Activated CD8-positive, alpha-beta T cell treated with anti-CD3 and anti-CD28 coated beads for 36 hours (primary cell): ENCODE measurements around the gene PRSS16. TPM values are rescaled to one million over a fixed set of nuclear protein-coding genes. Genes with fewer than 3 reads are reported as not detected.

Source experiments
- ATAC-seq: fragments of 200-7000 bp; cut with Tn5 transposase; one replicate; pipeline ENCODE4 v1.10.0; 2021; ENCODE audit warnings: mild to moderate bottlenecking, moderate library complexity
- CTCF ChIA-PET: fragments of 350-600 bp; sonication (Branson Sonifier 250); formaldehyde crosslinking; loops from one replicate; lab custom pipeline; 2021; ENCODE audit warnings: antibody characterized with exemption; lab: Charles Lee
- POLR2A ChIA-PET: fragments of 350-600 bp; sonication (Branson Sonifier 250); formaldehyde crosslinking; loops from one replicate; lab custom pipeline; 2021; ENCODE audit warnings: antibody characterized with exemption; lab: Charles Lee
- DNase-seq: peaks from one replicate; pipeline ENCODE4 v3.0.0-alpha.2; 2020
- H3K27ac Mint-ChIP-seq: one replicate; pipeline ENCODE4 v1.8.0; 2021; ENCODE audit warnings: mild to moderate bottlenecking, mixed read lengths
- H3K27me3 Mint-ChIP-seq: one replicate; pipeline ENCODE4 v1.8.0; 2021; ENCODE audit warnings: mixed read lengths
- H3K36me3 Mint-ChIP-seq: one replicate; pipeline ENCODE4 v1.8.0; 2021; ENCODE audit warnings: low read depth, mixed read lengths
- H3K4me1 Mint-ChIP-seq: one replicate; pipeline ENCODE4 v1.8.0; 2021; ENCODE audit warnings: low read depth, mixed read lengths
- H3K4me3 Mint-ChIP-seq: one replicate; pipeline ENCODE4 v1.8.0; 2021; ENCODE audit warnings: mild to moderate bottlenecking, moderate library complexity, mixed read lengths
- H3K9me3 Mint-ChIP-seq: one replicate; pipeline ENCODE4 v1.8.0; 2021; ENCODE audit warnings: mixed read lengths
- CTCF ChIP-seq: fragments of 200-600 bp; IDR thresholded peaks from one replicate; pipeline ENCODE4 v1.8.0; 2022; ENCODE audit warnings: antibody characterized with exemption, mild to moderate bottlenecking
- intact Hi-C: fragments of 100-400 bp; cut with micrococcal nuclease; formaldehyde crosslinking; loops from one replicate; pipeline ENCODE4 v1.10.0; 2022
- total RNA-seq, 2 experiments: library from RNA; stranded (reverse); gene quantifications; one replicate each; pipeline ENCODE4 v1.2.3, GENCODE V29; 2021

The PRSS16 gene
- total RNA-seq, 2 experiments from 2014 or later: 0.65 to 1.9 TPM

- no peak overlapping the region for H3K27ac Mint-ChIP-seq
- peaks cover 6% of the 10 kb centered on the region for H3K9me3 Mint-ChIP-seq
- peak overlapping the region; percentile 55 for H3K4me3 Mint-ChIP-seq
- no peak for TF ChIP-seq CTCF
- no peak for DNase-seq
- POLR2A ChIA-PET: interaction anchor here (1.0 kb wide), 1 partner anchor 14 kb away, joined by 3 read pairs; no protein-coding TSS in a partner anchor
- CTCF ChIA-PET: interaction anchor here (0.7 to 0.8 kb wide), 2 partner anchors 17 to 32 kb away, joined by 3 read pairs; no protein-coding TSS in a partner anchor
- peaks cover 63% of the 10 kb centered on the region for H3K27me3 Mint-ChIP-seq
- no peak for ATAC-seq
- intact Hi-C loops: no loop called here
- H3K4me1 Mint-ChIP-seq: peaks cover 21% of the 10 kb centered on the region
- H3K36me3 Mint-ChIP-seq: no peaks in the 10 kb centered on the region
Measured at GRCh38 chr6:27234576-27234975, 12.9 kb upstream of the PRSS16 start.

GRCh38 chr6:27237089-27237803 lies 10.3 kb upstream of the PRSS16 start:
- peak overlapping the region; percentile 53 for H3K4me3 Mint-ChIP-seq
- H3K27me3 Mint-ChIP-seq: peaks cover 53% of the 10 kb centered on the region
- intact Hi-C loops: no loop called here
- no peaks in the 10 kb centered on the region for H3K36me3 Mint-ChIP-seq
- H3K9me3 Mint-ChIP-seq: peaks cover 6% of the 10 kb centered on the region
- peaks cover 21% of the 10 kb centered on the region for H3K4me1 Mint-ChIP-seq
- ChIA-PET POLR2A (interaction anchor here (0.7 to 1.7 kb wide), 4 partner anchors 39 to 48 kb away, joined by 3 to 4 read pairs (median 3); no protein-coding TSS in a partner anchor), CTCF (interaction anchor here (0.9 to 1.5 kb wide), 2 partner anchors 14 to 60 kb away, joined by 3 to 7 read pairs; no protein-coding TSS in a partner anchor)
- peak; percentile 80 for DNase-seq
- TF ChIP-seq CTCF: no peak
- peak overlapping the region; percentile 61 for H3K27ac Mint-ChIP-seq
- peak; percentile 82 for ATAC-seq

- peaks cover 21% of the 10 kb centered on the region for H3K4me1 Mint-ChIP-seq
- peaks cover 4% of the 10 kb centered on the region for H3K9me3 Mint-ChIP-seq
- ChIA-PET CTCF (interaction anchor here (1.5 kb wide), 1 partner anchor 13 kb away, joined by 7 read pairs; no protein-coding TSS in a partner anchor), POLR2A (interaction anchor here (1.7 kb wide), 1 partner anchor 44 kb away, joined by 3 read pairs; no protein-coding TSS in a partner anchor)
- H3K27ac Mint-ChIP-seq: no peak overlapping the region
- intact Hi-C loops: no loop called here
- no peak for DNase-seq
- no peak for ATAC-seq
- H3K4me3 Mint-ChIP-seq: peak overlapping the region; percentile 53
- H3K36me3 Mint-ChIP-seq: no peaks in the 10 kb centered on the region
- H3K27me3 Mint-ChIP-seq: peaks cover 60% of the 10 kb centered on the region
- no peak for TF ChIP-seq CTCF
Measured at GRCh38 chr6:27238010-27238983, 9.2 kb upstream of the PRSS16 start.

DNA sequence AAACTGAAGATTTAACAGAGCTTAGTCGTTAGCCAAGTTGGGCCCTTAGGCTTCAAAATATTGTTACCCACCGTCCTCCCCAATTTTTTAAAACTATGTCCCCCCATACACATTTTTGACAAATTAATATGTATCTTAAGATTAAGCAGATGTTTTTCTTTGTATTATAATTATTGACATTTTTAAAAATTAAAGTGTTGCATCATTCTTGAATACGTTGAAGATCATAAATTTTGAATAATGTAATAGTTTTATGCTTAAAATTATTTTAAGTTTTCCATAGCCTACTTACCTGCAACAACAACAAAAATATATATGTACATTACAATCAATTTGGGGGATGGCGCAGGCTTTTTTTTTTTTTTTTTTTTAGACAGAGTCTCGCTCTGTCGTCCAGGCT lies 8.2 kb upstream of the PRSS16 start:
- ChIA-PET POLR2A (interaction anchor here (1.7 kb wide), 1 partner anchor 43 kb away, joined by 3 read pairs; no protein-coding TSS in a partner anchor), CTCF (no interaction called here)
- Mint-ChIP-seq H3K27me3 (peaks cover 54% of the 10 kb centered on the region), H3K36me3 (no peaks in the 10 kb centered on the region), H3K4me1 (peaks cover 21% of the 10 kb centered on the region), H3K9me3 (peaks cover 4% of the 10 kb centered on the region), H3K27ac (no peak overlapping the region), H3K4me3 (no peak overlapping the region)
- no peak for DNase-seq
- no peak for TF ChIP-seq CTCF
- intact Hi-C loops: no loop called here
- ATAC-seq: no peak
